HepG2 (cell line): ENCODE results near the gene SKP1. TPM values are rescaled to one million over a fixed set of nuclear protein-coding genes. Genes with fewer than 3 reads are reported as not detected.

Experiments used
- DNMT3B ChIP-seq: conservative IDR thresholded peaks from 2 replicates; pipeline ENCODE4 v1.6.1; 2016; ENCODE audit warnings: missing biosample characterization, control low read depth
- HDAC2 ChIP-seq: sonication (generic); formaldehyde crosslinking; IDR thresholded peaks from 2 replicates; pipeline ENCODE4 v1.4.0; 2020; ENCODE audit warnings: missing genetic modification reagents
- HNF4A ChIP-seq: sonication (generic); formaldehyde crosslinking; IDR thresholded peaks from 2 replicates; pipeline ENCODE4 v1.4.0; 2020; ENCODE audit warnings: missing genetic modification reagents
- NFYC ChIP-seq: IDR thresholded peaks from 2 replicates; pipeline ENCODE4 v1.6.1; 2016; ENCODE audit warnings: missing genetic modification reagents, missing compliant biosample characterization
- PHF5A ChIP-seq: IDR thresholded peaks from one replicate; pipeline ENCODE4 v1.6.1; 2018; ENCODE audit warnings: low read depth, missing genetic modification reagents; ENCODE audit not compliant: unreplicated experiment
- PTBP1 ChIP-seq: fragments of 200-400 bp; formaldehyde crosslinking; IDR thresholded peaks from 2 replicates; pipeline ENCODE4 v1.6.1; 2018; ENCODE audit warnings: low read length, low read depth; ENCODE audit not compliant: poor library complexity, severe bottlenecking
- RARG ChIP-seq: sonication (generic); formaldehyde crosslinking; IDR thresholded peaks from 2 replicates; pipeline ENCODE4 v1.4.0; 2020; ENCODE audit warnings: low read depth, mild to moderate bottlenecking, missing genetic modification reagents
- RFX5 ChIP-seq: IDR thresholded peaks from 2 replicates; pipeline ENCODE4 v1.6.1; 2011; ENCODE audit warnings: low read depth, low read length, improper control_type of control experiment
- TBP ChIP-seq: sonication (generic); formaldehyde crosslinking; IDR thresholded peaks from 2 replicates; pipeline ENCODE4 v1.5.0; 2020; ENCODE audit warnings: missing genetic modification reagents
- TEAD2 ChIP-seq: sonication (generic); formaldehyde crosslinking; IDR thresholded peaks from 2 replicates; pipeline ENCODE4 v1.9.0; 2021; ENCODE audit warnings: missing genetic modification reagents
- TRAFD1 ChIP-seq: sonication (generic); formaldehyde crosslinking; IDR thresholded peaks from 2 replicates; pipeline ENCODE4 v1.5.1; 2020; ENCODE audit warnings: missing genetic modification reagents, mild to moderate bottlenecking, borderline replicate concordance
- U2AF2 ChIP-seq: fragments of 200-400 bp; formaldehyde crosslinking; IDR thresholded peaks from 2 replicates; pipeline ENCODE4 v1.6.1; 2017; ENCODE audit warnings: low read depth, mild to moderate bottlenecking, low read length
- XRCC5 ChIP-seq: fragments of 200-400 bp; formaldehyde crosslinking; optimal IDR thresholded peaks from 2 replicates; pipeline ENCODE3; 2017; ENCODE audit warnings: mild to moderate bottlenecking, low read length
- ZNF138 ChIP-seq: sonication (generic); formaldehyde crosslinking; IDR thresholded peaks from 2 replicates; pipeline ENCODE4 v1.5.0; 2020; ENCODE audit warnings: mild to moderate bottlenecking, low read depth, missing genetic modification reagents
- ZNF263 ChIP-seq: sonication (generic); formaldehyde crosslinking; IDR thresholded peaks from 2 replicates; pipeline ENCODE4 v1.4.0; 2020; ENCODE audit warnings: missing genetic modification reagents
- ZNF350 ChIP-seq: sonication (generic); formaldehyde crosslinking; IDR thresholded peaks from 2 replicates; pipeline ENCODE4 v1.4.0; 2020; ENCODE audit warnings: mild to moderate bottlenecking, low read depth, missing genetic modification reagents, borderline replicate concordance
- ZNF607 ChIP-seq: sonication (generic); formaldehyde crosslinking; IDR thresholded peaks from 2 replicates; pipeline ENCODE4 v1.5.1; 2020; ENCODE audit warnings: missing genetic modification reagents, mild to moderate bottlenecking, borderline replicate concordance
- ZNF788 ChIP-seq: sonication (generic); formaldehyde crosslinking; IDR thresholded peaks from 2 replicates; pipeline ENCODE4 v1.5.0; 2020; ENCODE audit warnings: mild to moderate bottlenecking, missing genetic modification reagents, borderline replicate concordance
- ZNF800 ChIP-seq: sonication (generic); formaldehyde crosslinking; IDR thresholded peaks from 2 replicates; pipeline ENCODE4 v1.4.0; 2020; ENCODE audit warnings: missing genetic modification reagents
- polyA plus RNA-seq, 8 experiments: library from polyadenylated mRNA; depleted of rRNA in 3 of 8; stranded (reverse) in 7 of 8; unstranded in 1 of 8; fragments of >200 nt; fragmentation: Illumina TruSeq in 4 of 8; extraction: Trizol in 4 of 8; gene quantifications; 2 replicates each; pipeline versions ENCODE4 v1.2.1 to v1.2.3, GENCODE V29; 2011 to 2016; ENCODE audit warnings: low read depth in 4 of 8, missing spikeins in 1 of 8, mixed read lengths in 1 of 8; ENCODE audit not compliant: insufficient read depth in 1 of 8
- total RNA-seq, 5 experiments: library from RNA; depleted of rRNA; stranded (reverse); fragments of >200 nt; fragmentation: Illumina TruSeq; extraction: Trizol; gene quantifications; 2 replicates each; pipeline ENCODE4 v1.2.3, GENCODE V29; 2016; ENCODE audit warnings: low read depth in 1 of 5
- TF ChIP-seq, protein P1 (sequence below): sonication (generic); formaldehyde crosslinking; conservative IDR thresholded peaks from 2 replicates; pipeline ENCODE4 v1.8.0; 2022; ENCODE audit warnings: mild to moderate bottlenecking, moderate library complexity, missing genetic modification reagents
- TF ChIP-seq, protein P2 (sequence below): sonication (generic); formaldehyde crosslinking; IDR thresholded peaks from 2 replicates; pipeline ENCODE4 v1.4.0; 2020; ENCODE audit warnings: missing genetic modification reagents, borderline replicate concordance

SKP1 gene
- total and polyA plus RNA-seq, 2 of the 13 experiments (the other 11 are each of a cell fraction or from before 2014, with no cell fraction given) = 134 to 340 TPM

GRCh38 chr5:134184155-134185135 is 7.7 kb upstream of the SKP1 start (continued):
- TF ChIP-seq TRAFD1 (CRISPR knock-in tag) = no peak
- no peak for TF ChIP-seq TEAD2
- no peak for TF ChIP-seq NFYC (CRISPR knock-in tag)
- no peak for TF ChIP-seq ZNF607 (CRISPR knock-in tag)
- TF ChIP-seq RFX5 = no peak
- TF ChIP-seq ZNF788 = 0 out of 2 replicates have a peak, but pooled peaks have one; percentile 41
- no peak for TF ChIP-seq U2AF2
- no peak for TF ChIP-seq TBP
- TF ChIP-seq, protein P1, sequence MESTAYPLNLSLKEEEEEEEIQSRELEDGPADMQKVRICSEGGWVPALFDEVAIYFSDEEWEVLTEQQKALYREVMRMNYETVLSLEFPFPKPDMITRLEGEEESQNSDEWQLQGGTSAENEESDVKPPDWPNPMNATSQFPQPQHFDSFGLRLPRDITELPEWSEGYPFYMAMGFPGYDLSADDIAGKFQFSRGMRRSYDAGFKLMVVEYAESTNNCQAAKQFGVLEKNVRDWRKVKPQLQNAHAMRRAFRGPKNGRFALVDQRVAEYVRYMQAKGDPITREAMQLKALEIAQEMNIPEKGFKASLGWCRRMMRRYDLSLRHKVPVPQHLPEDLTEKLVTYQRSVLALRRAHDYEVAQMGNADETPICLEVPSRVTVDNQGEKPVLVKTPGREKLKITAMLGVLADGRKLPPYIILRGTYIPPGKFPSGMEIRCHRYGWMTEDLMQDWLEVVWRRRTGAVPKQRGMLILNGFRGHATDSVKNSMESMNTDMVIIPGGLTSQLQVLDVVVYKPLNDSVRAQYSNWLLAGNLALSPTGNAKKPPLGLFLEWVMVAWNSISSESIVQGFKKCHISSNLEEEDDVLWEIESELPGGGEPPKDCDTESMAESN (CRISPR knock-in tag) = 0 out of 2 replicates have a peak, but pooled peaks have one; percentile 43
- 0 out of 2 replicates have a peak, but pooled peaks have one; percentile 22 for TF ChIP-seq ZNF263 (CRISPR knock-in tag)
- TF ChIP-seq HNF4A = peak; percentile 17; the same call in 1 of the 2 replicates
- TF ChIP-seq ZNF800 (CRISPR knock-in tag) = no peak
- no peak for TF ChIP-seq DNMT3B
- TF ChIP-seq PTBP1 = no peak
- TF ChIP-seq, protein P2, sequence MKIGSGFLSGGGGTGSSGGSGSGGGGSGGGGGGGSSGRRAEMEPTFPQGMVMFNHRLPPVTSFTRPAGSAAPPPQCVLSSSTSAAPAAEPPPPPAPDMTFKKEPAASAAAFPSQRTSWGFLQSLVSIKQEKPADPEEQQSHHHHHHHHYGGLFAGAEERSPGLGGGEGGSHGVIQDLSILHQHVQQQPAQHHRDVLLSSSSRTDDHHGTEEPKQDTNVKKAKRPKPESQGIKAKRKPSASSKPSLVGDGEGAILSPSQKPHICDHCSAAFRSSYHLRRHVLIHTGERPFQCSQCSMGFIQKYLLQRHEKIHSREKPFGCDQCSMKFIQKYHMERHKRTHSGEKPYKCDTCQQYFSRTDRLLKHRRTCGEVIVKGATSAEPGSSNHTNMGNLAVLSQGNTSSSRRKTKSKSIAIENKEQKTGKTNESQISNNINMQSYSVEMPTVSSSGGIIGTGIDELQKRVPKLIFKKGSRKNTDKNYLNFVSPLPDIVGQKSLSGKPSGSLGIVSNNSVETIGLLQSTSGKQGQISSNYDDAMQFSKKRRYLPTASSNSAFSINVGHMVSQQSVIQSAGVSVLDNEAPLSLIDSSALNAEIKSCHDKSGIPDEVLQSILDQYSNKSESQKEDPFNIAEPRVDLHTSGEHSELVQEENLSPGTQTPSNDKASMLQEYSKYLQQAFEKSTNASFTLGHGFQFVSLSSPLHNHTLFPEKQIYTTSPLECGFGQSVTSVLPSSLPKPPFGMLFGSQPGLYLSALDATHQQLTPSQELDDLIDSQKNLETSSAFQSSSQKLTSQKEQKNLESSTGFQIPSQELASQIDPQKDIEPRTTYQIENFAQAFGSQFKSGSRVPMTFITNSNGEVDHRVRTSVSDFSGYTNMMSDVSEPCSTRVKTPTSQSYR (CRISPR knock-in tag) = no peak
- TF ChIP-seq XRCC5 = peak; percentile 56
- TF ChIP-seq ZNF350 (CRISPR knock-in tag) = 0 out of 2 replicates have a peak, but pooled peaks have one; percentile 47
- TF ChIP-seq PHF5A (CRISPR knock-in tag) = no peak
- TF ChIP-seq HDAC2 (CRISPR knock-in tag) = 0 out of 2 replicates have a peak, but pooled peaks have one; percentile 19
- no peak for TF ChIP-seq RARG (CRISPR knock-in tag)
- TF ChIP-seq ZNF138 = no peak
